ENCODE data around the gene DECR2.

DNA sequence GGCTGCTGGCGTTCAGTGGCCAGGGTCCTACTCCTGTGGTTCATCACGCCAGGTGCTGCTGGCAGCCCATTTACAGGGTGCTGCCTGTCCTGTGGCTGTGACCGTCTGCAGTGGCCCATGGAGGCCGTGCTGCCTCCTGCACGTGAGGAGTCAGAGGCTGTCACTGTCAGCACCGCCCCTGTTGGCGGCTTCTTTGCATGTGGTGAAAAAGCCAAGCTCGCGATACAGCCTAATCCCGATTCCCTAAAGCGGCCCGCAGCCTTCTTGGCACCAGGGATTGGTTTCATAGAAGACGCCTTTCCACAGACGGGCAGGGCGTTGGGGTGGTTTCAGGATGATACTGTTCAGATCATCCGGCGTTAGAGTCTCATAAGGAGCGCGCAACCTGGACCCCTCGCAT, 59.1 kb downstream of the DECR2 start:
- TF ChIP-seq, protein P1, sequence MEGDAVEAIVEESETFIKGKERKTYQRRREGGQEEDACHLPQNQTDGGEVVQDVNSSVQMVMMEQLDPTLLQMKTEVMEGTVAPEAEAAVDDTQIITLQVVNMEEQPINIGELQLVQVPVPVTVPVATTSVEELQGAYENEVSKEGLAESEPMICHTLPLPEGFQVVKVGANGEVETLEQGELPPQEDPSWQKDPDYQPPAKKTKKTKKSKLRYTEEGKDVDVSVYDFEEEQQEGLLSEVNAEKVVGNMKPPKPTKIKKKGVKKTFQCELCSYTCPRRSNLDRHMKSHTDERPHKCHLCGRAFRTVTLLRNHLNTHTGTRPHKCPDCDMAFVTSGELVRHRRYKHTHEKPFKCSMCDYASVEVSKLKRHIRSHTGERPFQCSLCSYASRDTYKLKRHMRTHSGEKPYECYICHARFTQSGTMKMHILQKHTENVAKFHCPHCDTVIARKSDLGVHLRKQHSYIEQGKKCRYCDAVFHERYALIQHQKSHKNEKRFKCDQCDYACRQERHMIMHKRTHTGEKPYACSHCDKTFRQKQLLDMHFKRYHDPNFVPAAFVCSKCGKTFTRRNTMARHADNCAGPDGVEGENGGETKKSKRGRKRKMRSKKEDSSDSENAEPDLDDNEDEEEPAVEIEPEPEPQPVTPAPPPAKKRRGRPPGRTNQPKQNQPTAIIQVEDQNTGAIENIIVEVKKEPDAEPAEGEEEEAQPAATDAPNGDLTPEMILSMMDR (IDR thresholded peaks at IDR 0.05) = no peak
- no peak for TF ChIP-seq POLR2AphosphoS5 (IDR thresholded peaks at IDR 0.05)
- TF ChIP-seq POLR2A (IDR thresholded peaks at IDR 0.05) = no peak
